IPS-18c (cell line): ENCODE data around the gene P3H2.
"Not testable (repeated sequence)": the region's sequence is repeated elsewhere in the genome, so short reads cannot be mapped to it uniquely, and the experiment has no call there.

ENCODE experiments used
- H3K4me3 ChIP-seq: 2 replicates; pipeline ENCODE4 v1.7.0; 2013; ENCODE audit warnings: low read depth, mild to moderate bottlenecking, low read length, moderate library complexity; ENCODE audit not compliant: insufficient read depth
- H3K9me3 ChIP-seq: one replicate; pipeline ENCODE4 v1.6.1; 2013; ENCODE audit warnings: mild to moderate bottlenecking, low read length, moderate library complexity; ENCODE audit not compliant: control insufficient read depth, insufficient read depth

Gene P3H2, protein sequence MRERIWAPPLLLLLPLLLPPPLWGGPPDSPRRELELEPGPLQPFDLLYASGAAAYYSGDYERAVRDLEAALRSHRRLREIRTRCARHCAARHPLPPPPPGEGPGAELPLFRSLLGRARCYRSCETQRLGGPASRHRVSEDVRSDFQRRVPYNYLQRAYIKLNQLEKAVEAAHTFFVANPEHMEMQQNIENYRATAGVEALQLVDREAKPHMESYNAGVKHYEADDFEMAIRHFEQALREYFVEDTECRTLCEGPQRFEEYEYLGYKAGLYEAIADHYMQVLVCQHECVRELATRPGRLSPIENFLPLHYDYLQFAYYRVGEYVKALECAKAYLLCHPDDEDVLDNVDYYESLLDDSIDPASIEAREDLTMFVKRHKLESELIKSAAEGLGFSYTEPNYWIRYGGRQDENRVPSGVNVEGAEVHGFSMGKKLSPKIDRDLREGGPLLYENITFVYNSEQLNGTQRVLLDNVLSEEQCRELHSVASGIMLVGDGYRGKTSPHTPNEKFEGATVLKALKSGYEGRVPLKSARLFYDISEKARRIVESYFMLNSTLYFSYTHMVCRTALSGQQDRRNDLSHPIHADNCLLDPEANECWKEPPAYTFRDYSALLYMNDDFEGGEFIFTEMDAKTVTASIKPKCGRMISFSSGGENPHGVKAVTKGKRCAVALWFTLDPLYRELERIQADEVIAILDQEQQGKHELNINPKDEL

DNA sequence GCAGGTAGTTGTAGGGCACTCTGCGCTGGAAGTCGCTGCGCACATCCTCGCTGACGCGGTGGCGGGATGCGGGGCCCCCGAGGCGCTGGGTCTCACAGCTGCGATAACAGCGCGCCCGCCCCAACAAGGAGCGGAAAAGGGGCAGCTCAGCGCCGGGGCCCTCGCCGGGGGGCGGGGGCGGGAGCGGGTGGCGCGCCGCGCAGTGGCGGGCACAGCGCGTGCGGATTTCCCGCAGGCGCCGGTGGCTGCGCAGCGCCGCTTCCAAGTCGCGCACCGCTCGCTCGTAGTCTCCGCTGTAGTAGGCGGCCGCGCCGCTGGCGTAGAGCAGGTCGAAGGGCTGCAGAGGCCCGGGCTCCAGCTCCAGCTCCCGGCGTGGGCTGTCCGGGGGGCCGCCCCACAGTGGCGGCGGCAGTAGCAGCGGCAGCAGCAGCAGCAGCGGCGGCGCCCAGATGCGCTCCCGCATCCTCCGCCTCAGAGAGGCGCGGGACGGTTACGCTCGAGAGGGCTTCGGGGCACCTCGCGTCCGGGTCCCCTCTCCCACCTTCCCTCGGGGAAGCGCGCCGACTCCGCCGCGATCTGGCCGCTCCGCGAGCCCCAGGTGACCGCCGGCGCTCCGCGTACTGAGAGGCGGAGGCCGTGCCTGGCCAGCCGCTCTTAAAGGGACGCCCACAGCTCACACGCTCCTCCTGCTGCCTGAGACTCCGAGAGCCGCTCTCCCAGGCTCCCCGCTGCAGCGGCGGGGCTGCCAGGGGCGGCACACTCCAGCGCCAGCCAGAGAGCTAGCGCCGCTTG is at the start of gene P3H2:
P3H2 (minus strand) TSS at position 629 of the 792 bp plus-strand sequence; CDS start at position 463, 166 bp downstream.
- Histone ChIP-seq H3K9me3 (no peaks in the 10 kb centered on the region), H3K4me3 (peak within 1 kb of the TSS; percentile 74)

DNA sequence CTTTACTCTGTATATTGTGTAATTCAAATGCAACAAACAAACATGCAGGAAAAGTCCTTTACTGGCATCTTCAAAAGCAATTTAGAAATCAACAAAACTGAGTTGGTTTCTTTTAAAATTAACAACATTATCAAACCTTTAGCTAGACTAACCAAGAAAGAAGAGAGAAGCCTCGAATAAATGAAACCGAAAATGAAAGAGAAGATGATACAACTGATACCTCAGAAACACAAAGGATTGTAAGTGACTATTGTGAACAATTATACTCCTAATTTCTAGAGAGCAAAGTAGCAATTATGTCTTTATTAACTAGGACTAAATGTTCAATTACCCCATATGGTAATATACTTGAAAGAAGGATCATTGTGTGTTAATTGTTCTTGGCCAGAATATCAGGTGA is 49.2 kb upstream of the P3H2 start:
- H3K4me3 ChIP-seq: no peak overlapping the region
- no peaks in the 10 kb centered on the region for H3K9me3 ChIP-seq

DNA sequence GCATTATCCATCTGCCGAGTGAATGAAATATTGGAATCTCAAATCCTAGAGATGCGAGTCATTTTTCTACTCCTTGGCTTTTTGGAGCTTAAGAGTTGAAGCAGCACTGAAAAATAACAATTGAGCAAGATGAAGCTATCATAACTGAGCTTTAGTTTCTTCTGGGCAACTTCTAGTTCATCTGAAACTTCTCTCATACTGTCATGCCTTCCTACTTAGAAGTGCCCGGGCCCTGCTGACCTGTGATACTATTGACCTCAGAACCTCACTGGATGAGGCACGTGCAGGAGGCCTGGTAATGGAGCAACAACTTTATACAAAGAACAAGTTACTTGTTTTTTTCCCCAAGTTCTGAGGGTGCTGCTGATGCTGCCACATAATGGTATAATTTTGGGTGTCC is 48.5 kb upstream of the P3H2 start:
- no peak overlapping the region for H3K4me3 ChIP-seq

DNA sequence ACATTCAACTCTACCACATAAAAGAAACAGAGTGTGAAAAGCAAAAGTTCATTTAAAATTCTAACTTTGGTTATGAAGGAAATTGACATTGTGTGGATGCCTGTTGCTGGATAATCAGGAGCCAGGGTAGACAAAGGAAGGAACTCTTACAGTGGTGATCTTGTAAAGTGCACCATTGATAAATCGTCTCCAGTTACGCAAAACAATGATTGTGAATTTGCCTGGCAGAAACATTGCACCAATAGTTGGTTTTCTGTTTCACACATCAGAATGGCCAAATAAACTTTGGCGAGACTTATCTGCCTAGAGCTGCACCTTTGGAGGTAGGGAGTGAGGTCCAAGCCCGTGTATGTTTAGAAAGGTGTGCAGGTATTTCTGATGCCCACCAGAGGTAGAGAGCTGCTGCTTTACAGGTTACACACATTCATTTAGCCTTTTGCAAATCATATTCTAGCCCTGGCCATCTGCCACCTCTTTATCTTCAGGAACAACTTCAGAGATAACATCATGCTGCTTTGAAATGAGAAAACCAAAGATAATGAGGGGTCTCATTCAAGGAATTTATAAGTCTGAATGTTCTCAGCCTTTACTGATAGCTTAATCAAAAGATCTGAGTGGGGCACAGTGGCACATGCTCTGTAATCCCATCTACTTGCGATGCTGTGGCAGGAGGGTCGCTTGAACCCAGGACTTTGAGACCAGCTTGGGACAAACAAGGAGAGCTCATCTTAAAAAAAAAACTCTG is 47.4 kb upstream of the P3H2 start:
- Histone ChIP-seq H3K4me3 (no peak overlapping the region), H3K9me3 (no peaks in the 10 kb centered on the region)

More for the DNA sequence above, 48.5 kb upstream of the P3H2 start:
- no peaks in the 10 kb centered on the region for H3K9me3 ChIP-seq

DNA sequence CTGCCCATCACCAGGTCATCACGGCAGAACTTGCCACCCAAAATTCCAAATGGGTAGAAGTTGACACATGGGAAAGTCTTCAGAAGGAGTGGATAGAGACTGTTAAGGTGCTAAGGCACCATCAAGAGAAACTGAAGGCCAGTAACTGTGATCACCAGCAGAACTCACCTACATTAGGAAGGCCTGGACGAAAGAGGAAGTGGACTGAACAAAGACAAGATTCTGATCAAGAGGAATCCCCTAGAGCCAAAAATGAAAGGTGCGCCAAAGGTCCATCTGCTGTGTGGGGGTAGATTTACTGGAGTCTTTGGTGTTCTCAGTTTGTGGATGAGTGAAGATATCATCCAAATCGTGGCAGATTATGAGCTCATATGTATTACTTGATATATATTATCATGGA is 46.3 kb upstream of the P3H2 start:
- no peak overlapping the region for H3K4me3 ChIP-seq

DNA sequence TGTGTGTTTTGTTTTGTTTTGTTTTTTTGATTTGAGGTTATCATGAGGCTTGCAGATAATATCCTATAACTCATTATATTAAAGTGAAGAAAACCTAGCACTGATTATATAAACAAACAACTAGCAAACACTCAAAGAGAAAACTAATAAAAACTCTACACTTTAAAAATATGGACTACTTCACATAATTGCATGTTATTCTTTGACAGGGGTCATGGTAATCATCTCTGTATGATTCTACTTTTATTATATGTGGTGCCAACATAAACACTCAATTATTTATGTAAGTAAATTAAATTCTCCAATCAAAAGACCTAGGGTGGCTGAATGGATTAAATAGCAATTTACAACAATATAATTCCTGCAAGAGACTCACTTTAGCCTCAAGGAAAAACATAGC is 44.6 kb upstream of the P3H2 start:
- H3K9me3 ChIP-seq: no peaks in the 10 kb centered on the region
- H3K4me3 ChIP-seq: no peak overlapping the region

More for the DNA sequence above, 46.3 kb upstream of the P3H2 start:
- H3K9me3 ChIP-seq: no peaks in the 10 kb centered on the region

DNA sequence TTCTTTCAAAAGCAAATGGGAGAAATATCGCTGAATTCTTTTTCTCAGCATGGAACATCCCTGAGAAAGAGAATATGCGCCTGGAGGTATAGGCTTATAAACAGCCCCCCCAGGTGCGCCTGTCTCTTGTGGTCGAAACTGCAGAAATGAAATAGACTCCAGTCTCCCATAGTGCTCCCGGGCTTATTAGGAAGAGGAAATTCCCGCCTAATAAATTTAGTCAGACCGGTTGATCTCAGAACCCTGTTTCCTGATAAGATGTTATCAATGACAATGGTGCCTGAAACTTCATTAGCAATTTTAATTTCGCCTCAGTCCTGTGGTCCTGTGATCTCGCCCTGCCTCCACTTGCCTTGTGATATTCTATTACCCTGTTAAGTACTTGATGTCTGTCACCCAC is 41.3 kb upstream of the P3H2 start:
- H3K4me3 ChIP-seq, H3K9me3 ChIP-seq: not testable (repeated sequence)

DNA sequence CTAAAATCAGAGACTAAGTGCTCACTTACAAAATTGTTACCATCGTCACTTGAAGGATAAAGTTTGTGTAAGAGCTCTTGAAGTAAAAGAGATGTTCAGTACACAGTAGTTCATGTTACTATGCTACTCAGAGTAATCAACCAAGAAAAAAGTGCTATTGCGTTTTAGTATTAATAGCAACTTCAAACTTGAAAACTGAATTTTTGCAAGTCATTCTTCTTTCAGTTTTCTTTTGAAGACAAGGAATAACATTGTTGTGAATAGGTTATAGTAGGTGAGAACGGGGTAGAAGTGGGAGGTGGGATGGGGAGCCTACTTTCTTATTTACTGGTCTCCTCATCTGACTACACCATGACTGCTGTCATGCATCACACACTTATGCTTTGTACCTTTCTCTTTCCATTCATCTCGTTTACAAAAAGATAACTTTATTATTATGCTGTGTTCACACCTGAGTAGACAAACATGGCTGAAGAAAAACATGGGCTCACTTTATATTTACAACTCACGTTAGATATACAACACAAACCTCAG is 39.3 kb upstream of the P3H2 start:
- Histone ChIP-seq H3K4me3 (no peak overlapping the region), H3K9me3 (no peaks in the 10 kb centered on the region)

DNA sequence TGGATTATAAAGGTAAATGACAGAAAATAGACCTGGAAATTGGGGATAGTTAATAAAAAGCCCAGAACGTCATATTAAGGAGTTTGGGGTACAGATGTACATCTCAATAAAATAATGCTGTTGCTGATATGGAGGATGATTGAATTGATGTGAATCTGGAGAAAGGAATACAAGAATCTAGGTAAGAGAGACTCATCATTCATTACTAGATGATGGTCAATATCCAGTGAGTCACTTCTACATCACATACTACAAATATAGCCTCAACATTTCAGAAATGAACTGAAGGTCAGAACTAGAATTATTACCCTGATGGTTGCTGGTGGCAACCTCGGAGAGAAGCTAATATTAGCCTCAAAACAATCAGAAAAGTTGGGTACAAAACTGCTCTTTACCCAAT is 37.6 kb upstream of the P3H2 start:
- Histone ChIP-seq H3K4me3 (no peak overlapping the region), H3K9me3 (no peaks in the 10 kb centered on the region)

DNA sequence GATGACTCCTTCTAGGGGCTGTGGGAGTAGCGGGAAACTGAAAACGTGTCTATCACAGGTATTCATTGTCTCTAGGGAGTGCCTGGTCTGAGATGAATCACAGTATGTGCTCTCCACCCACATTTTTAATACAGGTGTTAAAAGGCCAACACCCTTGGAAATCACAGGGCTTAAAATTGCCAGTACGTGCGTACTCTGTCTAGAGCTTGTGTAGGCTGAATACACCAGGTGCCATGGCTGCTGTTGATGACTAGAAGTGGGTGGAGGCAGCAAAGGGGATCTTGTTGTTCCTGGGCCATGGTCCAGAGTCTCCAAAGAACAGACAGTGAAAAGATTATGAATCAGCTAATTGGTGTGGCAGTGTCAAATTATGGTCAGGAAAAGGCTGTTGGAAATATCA is 35.1 kb upstream of the P3H2 start:
- no peaks in the 10 kb centered on the region for H3K9me3 ChIP-seq
- no peak overlapping the region for H3K4me3 ChIP-seq

DNA sequence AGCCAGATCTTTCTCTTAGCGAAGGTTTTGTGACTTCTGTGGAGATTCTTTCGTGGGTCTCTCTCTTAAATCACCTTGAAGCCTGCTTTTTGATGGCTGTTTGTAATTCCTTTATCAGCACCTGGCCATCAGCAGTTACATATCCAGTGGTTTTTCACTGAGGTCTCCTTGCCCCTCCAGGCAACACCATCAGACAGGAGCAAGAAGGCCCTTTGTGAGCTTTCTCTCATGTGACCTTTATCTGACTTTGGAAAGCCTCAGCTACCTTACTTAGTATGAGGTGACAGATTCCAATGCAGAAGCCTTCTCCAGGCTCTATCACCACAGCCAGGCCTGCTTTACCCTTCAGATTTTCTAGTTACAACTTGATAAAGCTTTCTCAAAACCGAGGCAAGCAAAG is 30.0 kb upstream of the P3H2 start:
- no peaks in the 10 kb centered on the region for H3K9me3 ChIP-seq
- no peak overlapping the region for H3K4me3 ChIP-seq

DNA sequence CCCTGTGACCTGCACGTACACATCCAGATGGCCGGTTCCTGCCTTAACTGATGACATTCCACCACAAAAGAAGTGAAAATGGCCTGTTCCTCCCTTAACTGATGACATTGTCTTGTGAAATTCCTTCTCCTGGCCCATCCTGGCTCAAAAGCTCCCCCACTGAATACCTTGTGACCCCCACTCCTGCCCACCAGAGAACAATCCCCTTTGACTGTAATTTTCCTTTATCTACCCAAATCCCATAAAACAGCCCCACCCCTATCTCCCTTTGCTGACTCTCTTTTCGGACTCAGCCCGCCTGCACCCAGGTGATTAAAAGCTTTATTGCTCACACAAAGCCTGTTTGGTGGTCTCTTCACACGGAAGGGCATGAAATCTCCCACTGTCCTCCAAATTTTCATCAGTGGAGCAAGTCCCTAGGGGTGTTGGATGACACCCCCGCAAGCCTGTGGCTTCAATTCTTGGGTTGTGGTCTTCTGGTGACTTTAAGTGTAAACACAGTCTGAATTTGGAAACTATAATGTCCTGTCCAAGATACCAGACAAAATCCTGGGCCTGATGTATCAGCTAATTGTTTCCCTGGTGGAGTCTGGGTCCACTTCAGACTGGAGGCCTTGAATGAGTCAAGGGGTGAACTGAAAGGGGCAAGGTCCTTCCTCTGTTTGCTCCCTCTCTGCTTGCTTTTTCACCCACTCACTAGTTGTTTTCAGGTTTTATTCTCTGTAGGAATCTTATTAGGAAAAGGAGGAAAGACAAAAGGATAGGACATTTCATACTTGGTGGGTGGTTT is 29.3 kb upstream of the P3H2 start:
- H3K4me3 ChIP-seq, H3K9me3 ChIP-seq: not testable (repeated sequence)

DNA sequence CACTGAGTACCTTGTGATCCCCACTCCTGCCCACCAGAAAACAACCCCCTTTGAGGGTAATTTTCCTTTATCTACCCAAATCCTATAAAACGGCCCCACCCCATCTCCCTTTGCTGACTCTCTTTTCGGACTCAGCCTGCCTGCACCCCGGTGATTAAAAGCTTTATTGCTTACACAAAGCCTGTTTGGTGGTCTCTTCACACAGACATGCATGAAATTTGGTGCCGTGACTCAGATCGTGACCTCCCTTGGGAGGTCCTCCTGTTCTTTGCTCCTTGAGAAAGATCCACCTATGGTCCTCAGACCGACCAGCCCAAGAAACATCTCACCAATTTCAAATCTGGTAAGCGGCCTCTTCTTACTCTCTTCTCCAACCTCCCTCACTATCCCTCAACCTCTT is 24.1 kb upstream of the P3H2 start:
- H3K9me3 ChIP-seq, H3K4me3 ChIP-seq: not testable (repeated sequence)

DNA sequence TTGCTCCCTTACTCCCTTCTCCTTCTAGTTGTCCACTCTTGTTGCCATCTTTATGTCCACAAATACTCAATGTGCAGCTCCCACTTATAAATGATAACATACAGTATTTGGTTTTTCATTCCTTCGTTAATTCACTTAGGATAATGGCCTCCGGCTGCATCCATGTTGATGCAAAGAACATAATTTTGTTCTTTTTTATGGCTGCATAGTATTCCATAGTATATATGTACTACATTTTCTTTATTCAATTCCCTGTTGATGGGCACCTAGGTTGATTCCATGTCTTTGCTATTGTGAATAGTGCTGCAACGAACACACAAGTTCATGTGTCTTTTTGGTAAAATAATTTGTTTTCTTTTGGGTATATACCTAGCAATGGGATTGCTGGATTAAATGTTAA is 21.3 kb upstream of the P3H2 start:
- H3K4me3 ChIP-seq: no peak overlapping the region
- H3K9me3 ChIP-seq: peaks cover 5% of the 10 kb centered on the region

DNA sequence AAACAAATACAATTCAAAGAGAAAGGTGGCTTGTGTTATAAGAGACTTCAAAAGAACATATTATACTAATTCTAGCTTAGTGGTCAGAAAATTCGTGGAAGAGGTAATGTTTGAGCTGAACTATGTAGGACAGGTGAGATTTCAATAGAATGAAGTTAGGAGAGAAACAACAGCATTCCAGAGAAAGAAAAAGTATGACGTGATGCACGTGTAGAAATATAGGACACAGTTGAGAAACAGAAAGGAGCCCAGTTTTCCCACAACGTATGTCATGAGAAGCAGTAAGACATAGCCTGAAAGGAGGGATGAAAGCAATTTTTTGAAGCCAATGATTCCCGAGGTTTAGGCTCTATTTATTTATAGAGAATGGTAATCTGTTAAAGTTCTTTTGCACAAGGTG is 18.7 kb upstream of the P3H2 start:
- no peak overlapping the region for H3K4me3 ChIP-seq
- no peaks in the 10 kb centered on the region for H3K9me3 ChIP-seq

DNA sequence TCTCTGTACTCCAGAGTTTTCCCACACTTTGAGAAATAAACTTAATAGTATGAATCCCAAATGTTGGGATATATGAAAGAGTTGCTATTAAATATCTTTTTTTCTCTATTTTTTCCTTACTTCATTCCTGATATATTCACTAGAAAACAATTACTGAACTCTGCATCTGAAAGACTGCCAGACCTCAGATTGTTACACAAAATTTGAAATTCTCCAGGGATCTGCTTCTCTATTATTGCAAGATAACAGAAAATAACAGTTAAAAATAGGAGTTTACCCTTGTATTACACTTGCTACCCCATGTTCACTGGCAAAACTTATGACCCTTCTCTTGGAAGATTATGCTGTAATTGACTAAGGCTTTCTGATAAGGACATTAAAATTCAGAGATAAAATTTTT is 11.7 kb upstream of the P3H2 start:
- no peaks in the 10 kb centered on the region for H3K9me3 ChIP-seq
- H3K4me3 ChIP-seq: no peak overlapping the region
